HepG2 (cell line): ENCODE data around the gene CHID1.

Experiments used
- POLR2A ChIP-seq, 2 experiments: IDR thresholded peaks; 2 replicates each; pipeline ENCODE4 v1.6.1; 2011; ENCODE audit warnings: low read depth in 2 of 2, low read length in 2 of 2, mild to moderate bottlenecking in 1 of 2, moderate library complexity in 1 of 2; ENCODE audit not compliant: insufficient read depth in 1 of 2
- REST ChIP-seq, 2 experiments: IDR thresholded peaks; 2 replicates each; pipeline ENCODE4 v1.6.1; 2011 to 2012; ENCODE audit warnings: low read length in 2 of 2, borderline replicate concordance in 1 of 2, low read depth in 1 of 2, mild to moderate bottlenecking in 1 of 2, moderate library complexity in 1 of 2
- ZNF740 ChIP-seq: sonication (generic); formaldehyde crosslinking; IDR thresholded peaks from 2 replicates; pipeline ENCODE4 v1.4.0; 2020; ENCODE audit warnings: missing genetic modification reagents
- TF ChIP-seq, protein P1 (sequence below): IDR thresholded peaks from 2 replicates; pipeline ENCODE4 v1.6.1; 2012; ENCODE audit warnings: inconsistent platforms
- TF ChIP-seq, protein P2 (sequence below): sonication (generic); formaldehyde crosslinking; IDR thresholded peaks from 2 replicates; pipeline ENCODE4 v1.4.0; 2020; ENCODE audit warnings: low read depth, missing genetic modification reagents

- TF ChIP-seq ZNF740 (no peak), POLR2A (IDR thresholded peaks at IDR 0.05; ENCODE audit: insufficient read depth in 1 of 2, low read depth in 2 of 2, low read length in 2 of 2) (0 out of 4 replicates have a peak, but pooled peaks of 1 of the 2 experiments have one; percentile 20), REST (IDR thresholded peaks at IDR 0.05; ENCODE audit: borderline replicate concordance in 1 of 2, low read depth in 1 of 2, low read length in 2 of 2) (no peak)
- TF ChIP-seq, protein P1, sequence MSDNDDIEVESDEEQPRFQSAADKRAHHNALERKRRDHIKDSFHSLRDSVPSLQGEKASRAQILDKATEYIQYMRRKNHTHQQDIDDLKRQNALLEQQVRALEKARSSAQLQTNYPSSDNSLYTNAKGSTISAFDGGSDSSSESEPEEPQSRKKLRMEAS: no peak
- TF ChIP-seq, protein P2, sequence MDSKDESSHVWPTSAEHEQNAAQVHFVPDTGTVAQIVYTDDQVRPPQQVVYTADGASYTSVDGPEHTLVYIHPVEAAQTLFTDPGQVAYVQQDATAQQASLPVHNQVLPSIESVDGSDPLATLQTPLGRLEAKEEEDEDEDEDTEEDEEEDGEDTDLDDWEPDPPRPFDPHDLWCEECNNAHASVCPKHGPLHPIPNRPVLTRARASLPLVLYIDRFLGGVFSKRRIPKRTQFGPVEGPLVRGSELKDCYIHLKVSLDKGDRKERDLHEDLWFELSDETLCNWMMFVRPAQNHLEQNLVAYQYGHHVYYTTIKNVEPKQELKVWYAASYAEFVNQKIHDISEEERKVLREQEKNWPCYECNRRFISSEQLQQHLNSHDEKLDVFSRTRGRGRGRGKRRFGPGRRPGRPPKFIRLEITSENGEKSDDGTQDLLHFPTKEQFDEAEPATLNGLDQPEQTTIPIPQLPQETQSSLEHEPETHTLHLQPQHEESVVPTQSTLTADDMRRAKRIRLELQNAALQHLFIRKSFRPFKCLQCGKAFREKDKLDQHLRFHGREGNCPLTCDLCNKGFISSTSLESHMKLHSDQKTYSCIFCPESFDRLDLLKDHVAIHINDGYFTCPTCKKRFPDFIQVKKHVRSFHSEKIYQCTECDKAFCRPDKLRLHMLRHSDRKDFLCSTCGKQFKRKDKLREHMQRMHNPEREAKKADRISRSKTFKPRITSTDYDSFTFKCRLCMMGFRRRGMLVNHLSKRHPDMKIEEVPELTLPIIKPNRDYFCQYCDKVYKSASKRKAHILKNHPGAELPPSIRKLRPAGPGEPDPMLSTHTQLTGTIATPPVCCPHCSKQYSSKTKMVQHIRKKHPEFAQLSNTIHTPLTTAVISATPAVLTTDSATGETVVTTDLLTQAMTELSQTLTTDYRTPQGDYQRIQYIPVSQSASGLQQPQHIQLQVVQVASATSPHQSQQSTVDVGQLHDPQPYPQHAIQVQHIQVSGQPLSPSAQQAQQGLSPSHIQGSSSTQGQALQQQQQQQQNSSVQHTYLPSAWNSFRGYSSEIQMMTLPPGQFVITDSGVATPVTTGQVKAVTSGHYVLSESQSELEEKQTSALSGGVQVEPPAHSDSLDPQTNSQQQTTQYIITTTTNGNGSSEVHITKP (CRISPR knock-in tag): no peak
Measured at GRCh38 chr11:863023-863909, 47.3 kb downstream of the CHID1 start.
